HepG2 (cell line): ENCODE data around the gene WIPF2. TPM values are rescaled to one million over a fixed set of nuclear protein-coding genes. Genes with fewer than 3 reads are reported as not detected.

Experiments used
- CTCF ChIP-seq: sonication (generic); formaldehyde crosslinking; IDR thresholded peaks from 2 replicates; pipeline ENCODE4 v1.5.0; 2020; ENCODE audit warnings: mild to moderate bottlenecking, missing genetic modification reagents, moderate library complexity
- HIVEP1 ChIP-seq: sonication (generic); formaldehyde crosslinking; IDR thresholded peaks from 2 replicates; pipeline ENCODE4 v1.4.0; 2020; ENCODE audit warnings: mild to moderate bottlenecking, missing genetic modification reagents
- HNRNPL ChIP-seq: fragments of 200-400 bp; formaldehyde crosslinking; IDR thresholded peaks from 2 replicates; pipeline ENCODE4 v1.6.1; 2017; ENCODE audit warnings: mild to moderate bottlenecking, low read depth, low read length
- HOXA9 ChIP-seq: sonication (generic); formaldehyde crosslinking; IDR thresholded peaks from 2 replicates; pipeline ENCODE4 v1.8.1; 2022; ENCODE audit warnings: missing genetic modification reagents, mild to moderate bottlenecking, moderate library complexity, borderline replicate concordance
- JARID2 ChIP-seq: sonication (generic); formaldehyde crosslinking; IDR thresholded peaks from 2 replicates; pipeline ENCODE4 v1.8.1; 2023; ENCODE audit warnings: missing genetic modification reagents, inconsistent platforms; ENCODE audit not compliant: insufficient replicate concordance
- SALL2 ChIP-seq: sonication (generic); formaldehyde crosslinking; IDR thresholded peaks from 2 replicates; pipeline ENCODE4 v1.8.1; 2023; ENCODE audit warnings: mild to moderate bottlenecking, missing genetic modification reagents, inconsistent platforms
- SAP130 ChIP-seq: IDR thresholded peaks from 2 replicates; pipeline ENCODE4 v1.6.1; 2016; ENCODE audit warnings: low read depth
- SMC3 ChIP-seq: IDR thresholded peaks from 2 replicates; pipeline ENCODE4 v1.6.1; 2011; ENCODE audit warnings: low read length, improper control_type of control experiment
- SNAI1 ChIP-seq: sonication (generic); formaldehyde crosslinking; IDR thresholded peaks from 2 replicates; pipeline ENCODE4 v1.5.0; 2020; ENCODE audit warnings: mild to moderate bottlenecking, missing genetic modification reagents, borderline replicate concordance
- STAG1 ChIP-seq: sonication (generic); formaldehyde crosslinking; IDR thresholded peaks from 2 replicates; pipeline ENCODE4 v1.4.0; 2020; ENCODE audit warnings: missing genetic modification reagents
- ZNF124 ChIP-seq: sonication (generic); formaldehyde crosslinking; IDR thresholded peaks from 2 replicates; pipeline ENCODE4 v1.4.0; 2020; ENCODE audit warnings: missing genetic modification reagents
- polyA plus RNA-seq, 8 experiments: library from polyadenylated mRNA; depleted of rRNA in 3 of 8; stranded (reverse) in 7 of 8; unstranded in 1 of 8; fragments of >200 nt; fragmentation: Illumina TruSeq in 4 of 8; extraction: Trizol in 4 of 8; gene quantifications; 2 replicates each; pipeline versions ENCODE4 v1.2.1 to v1.2.3, GENCODE V29; 2011 to 2016; ENCODE audit warnings: low read depth in 4 of 8, missing spikeins in 1 of 8, mixed read lengths in 1 of 8; ENCODE audit not compliant: insufficient read depth in 1 of 8
- total RNA-seq, 5 experiments: library from RNA; depleted of rRNA; stranded (reverse); fragments of >200 nt; fragmentation: Illumina TruSeq; extraction: Trizol; gene quantifications; 2 replicates each; pipeline ENCODE4 v1.2.3, GENCODE V29; 2016; ENCODE audit warnings: low read depth in 1 of 5
- TF ChIP-seq, protein P1 (sequence below), 2 experiments: sonication (generic) in 1 of 2; formaldehyde crosslinking in 1 of 2; IDR thresholded peaks; 2 replicates each; pipeline versions ENCODE4 v1.4.0 to v1.6.1; 2016 to 2020; ENCODE audit warnings: borderline replicate concordance in 1 of 2, low read depth in 1 of 2, mild to moderate bottlenecking in 1 of 2, missing genetic modification reagents in 1 of 2
- TF ChIP-seq, protein P2 (sequence below), 2 experiments: sonication (generic) in 1 of 2; formaldehyde crosslinking in 1 of 2; IDR thresholded peaks; 2 replicates each; pipeline versions ENCODE4 v1.6.1 to v1.9.0; 2014 to 2022; ENCODE audit warnings: antibody characterized with exemption in 1 of 2, borderline replicate concordance in 1 of 2, inconsistent platforms in 1 of 2, low read depth in 1 of 2, missing genetic modification reagents in 1 of 2

Gene WIPF2
- total and polyA plus RNA-seq, 2 of the 13 experiments (the other 11 are each of a cell fraction or from before 2014, with no cell fraction given) = 7.2 to 10.8 TPM

- TF ChIP-seq, protein P1, sequence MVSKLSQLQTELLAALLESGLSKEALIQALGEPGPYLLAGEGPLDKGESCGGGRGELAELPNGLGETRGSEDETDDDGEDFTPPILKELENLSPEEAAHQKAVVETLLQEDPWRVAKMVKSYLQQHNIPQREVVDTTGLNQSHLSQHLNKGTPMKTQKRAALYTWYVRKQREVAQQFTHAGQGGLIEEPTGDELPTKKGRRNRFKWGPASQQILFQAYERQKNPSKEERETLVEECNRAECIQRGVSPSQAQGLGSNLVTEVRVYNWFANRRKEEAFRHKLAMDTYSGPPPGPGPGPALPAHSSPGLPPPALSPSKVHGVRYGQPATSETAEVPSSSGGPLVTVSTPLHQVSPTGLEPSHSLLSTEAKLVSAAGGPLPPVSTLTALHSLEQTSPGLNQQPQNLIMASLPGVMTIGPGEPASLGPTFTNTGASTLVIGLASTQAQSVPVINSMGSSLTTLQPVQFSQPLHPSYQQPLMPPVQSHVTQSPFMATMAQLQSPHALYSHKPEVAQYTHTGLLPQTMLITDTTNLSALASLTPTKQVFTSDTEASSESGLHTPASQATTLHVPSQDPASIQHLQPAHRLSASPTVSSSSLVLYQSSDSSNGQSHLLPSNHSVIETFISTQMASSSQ (IDR thresholded peaks at IDR 0.05; ENCODE audit: low read depth) = no peak
- TF ChIP-seq, protein P1 (CRISPR knock-in tag; IDR thresholded peaks at IDR 0.05; ENCODE audit: borderline replicate concordance) = no peak
- TF ChIP-seq HNRNPL = no peak
- TF ChIP-seq SNAI1 (CRISPR knock-in tag) = no peak
- no peak for TF ChIP-seq HOXA9 (CRISPR knock-in tag)
- TF ChIP-seq SMC3 = peak; percentile 98
- no peak for TF ChIP-seq HIVEP1 (CRISPR knock-in tag)
- TF ChIP-seq JARID2 = no peak
- 0 out of 2 replicates have a peak, but pooled peaks have one; percentile 20 for TF ChIP-seq SALL2 (CRISPR knock-in tag)
- no peak for TF ChIP-seq ZNF124 (CRISPR knock-in tag)
- TF ChIP-seq SAP130 (CRISPR knock-in tag) = peak; percentile 37
- peak; percentile 93 for TF ChIP-seq STAG1
- TF ChIP-seq, protein P2, sequence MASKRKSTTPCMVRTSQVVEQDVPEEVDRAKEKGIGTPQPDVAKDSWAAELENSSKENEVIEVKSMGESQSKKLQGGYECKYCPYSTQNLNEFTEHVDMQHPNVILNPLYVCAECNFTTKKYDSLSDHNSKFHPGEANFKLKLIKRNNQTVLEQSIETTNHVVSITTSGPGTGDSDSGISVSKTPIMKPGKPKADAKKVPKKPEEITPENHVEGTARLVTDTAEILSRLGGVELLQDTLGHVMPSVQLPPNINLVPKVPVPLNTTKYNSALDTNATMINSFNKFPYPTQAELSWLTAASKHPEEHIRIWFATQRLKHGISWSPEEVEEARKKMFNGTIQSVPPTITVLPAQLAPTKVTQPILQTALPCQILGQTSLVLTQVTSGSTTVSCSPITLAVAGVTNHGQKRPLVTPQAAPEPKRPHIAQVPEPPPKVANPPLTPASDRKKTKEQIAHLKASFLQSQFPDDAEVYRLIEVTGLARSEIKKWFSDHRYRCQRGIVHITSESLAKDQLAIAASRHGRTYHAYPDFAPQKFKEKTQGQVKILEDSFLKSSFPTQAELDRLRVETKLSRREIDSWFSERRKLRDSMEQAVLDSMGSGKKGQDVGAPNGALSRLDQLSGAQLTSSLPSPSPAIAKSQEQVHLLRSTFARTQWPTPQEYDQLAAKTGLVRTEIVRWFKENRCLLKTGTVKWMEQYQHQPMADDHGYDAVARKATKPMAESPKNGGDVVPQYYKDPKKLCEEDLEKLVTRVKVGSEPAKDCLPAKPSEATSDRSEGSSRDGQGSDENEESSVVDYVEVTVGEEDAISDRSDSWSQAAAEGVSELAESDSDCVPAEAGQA (IDR thresholded peaks at IDR 0.05; ENCODE audit: low read depth) = no peak
- TF ChIP-seq, protein P2 (CRISPR knock-in tag; IDR thresholded peaks at IDR 0.05; ENCODE audit: borderline replicate concordance) = no peak; the same call in 1 of the 2 replicates
- peak; percentile 87 for TF ChIP-seq CTCF (CRISPR knock-in tag)
Observed at GRCh38 chr17:40303009-40303657, 84.0 kb downstream of the WIPF2 start (continued).
